AG09319 (cell line): ENCODE measurements around the gene MMP11.

Experiments used
- DNase-seq: peaks from one replicate; pipeline ENCODE4 v3.0.0-alpha.2; 2010; ENCODE audit warnings: low read depth; ENCODE audit errors: extremely low read depth
- TF ChIP-seq, protein P1 (sequence below): IDR thresholded peaks from 2 replicates; pipeline ENCODE4 v1.5.1; 2011; ENCODE audit warnings: low read depth, mild to moderate bottlenecking, inconsistent platforms, low read length, moderate library complexity

MMP11 gene

GRCh38 chr22:23769321-23769965 is 3.2 kb upstream of the MMP11 start:
- TF ChIP-seq, protein P1, sequence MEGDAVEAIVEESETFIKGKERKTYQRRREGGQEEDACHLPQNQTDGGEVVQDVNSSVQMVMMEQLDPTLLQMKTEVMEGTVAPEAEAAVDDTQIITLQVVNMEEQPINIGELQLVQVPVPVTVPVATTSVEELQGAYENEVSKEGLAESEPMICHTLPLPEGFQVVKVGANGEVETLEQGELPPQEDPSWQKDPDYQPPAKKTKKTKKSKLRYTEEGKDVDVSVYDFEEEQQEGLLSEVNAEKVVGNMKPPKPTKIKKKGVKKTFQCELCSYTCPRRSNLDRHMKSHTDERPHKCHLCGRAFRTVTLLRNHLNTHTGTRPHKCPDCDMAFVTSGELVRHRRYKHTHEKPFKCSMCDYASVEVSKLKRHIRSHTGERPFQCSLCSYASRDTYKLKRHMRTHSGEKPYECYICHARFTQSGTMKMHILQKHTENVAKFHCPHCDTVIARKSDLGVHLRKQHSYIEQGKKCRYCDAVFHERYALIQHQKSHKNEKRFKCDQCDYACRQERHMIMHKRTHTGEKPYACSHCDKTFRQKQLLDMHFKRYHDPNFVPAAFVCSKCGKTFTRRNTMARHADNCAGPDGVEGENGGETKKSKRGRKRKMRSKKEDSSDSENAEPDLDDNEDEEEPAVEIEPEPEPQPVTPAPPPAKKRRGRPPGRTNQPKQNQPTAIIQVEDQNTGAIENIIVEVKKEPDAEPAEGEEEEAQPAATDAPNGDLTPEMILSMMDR: no peak
- no peak for DNase-seq

GRCh38 chr22:23772315-23772648 is 367 bp upstream of the MMP11 start:
- TF ChIP-seq, protein P1: no peak
- no peak for DNase-seq

GRCh38 chr22:23773483-23774113 is 949 bp downstream of the MMP11 start:
- DNase-seq: no peak
- TF ChIP-seq, protein P1: no peak

GRCh38 chr22:23774114-23774921 is 1.7 kb downstream of the MMP11 start:
- TF ChIP-seq, protein P1: no peak
- DNase-seq: no peak

DNA sequence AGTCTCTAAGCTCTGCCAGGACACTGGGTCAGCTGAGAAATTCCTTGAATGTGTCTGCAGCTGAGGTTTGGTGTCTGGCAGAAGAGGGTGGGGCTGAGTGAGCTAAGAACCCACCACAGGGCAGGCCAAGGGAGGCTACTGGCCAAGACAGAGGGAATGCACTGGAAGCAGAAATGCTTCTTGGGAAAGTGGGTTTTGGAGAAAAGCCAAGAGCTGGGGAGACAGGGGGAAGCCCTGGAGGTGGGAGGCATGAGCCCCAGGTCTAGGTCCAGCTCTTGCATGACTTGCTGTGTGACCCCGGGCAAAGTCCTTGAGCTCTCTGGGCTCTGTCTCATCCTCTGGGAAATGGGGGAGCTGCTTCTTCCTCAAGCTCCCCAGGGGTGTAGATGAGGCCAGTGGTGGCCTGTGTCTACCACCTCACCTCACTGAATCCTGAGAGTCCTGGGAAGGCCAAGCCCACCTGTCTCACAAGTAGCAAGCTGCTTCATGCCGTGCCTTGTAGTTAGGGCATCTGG is 2.3 kb downstream of the MMP11 start:
- TF ChIP-seq, protein P1: no peak
- DNase-seq: no peak

GRCh38 chr22:23775779-23776375 is 3.2 kb downstream of the MMP11 start:
- TF ChIP-seq, protein P1: no peak
- DNase-seq: no peak
